Nephron (organoid): ENCODE data around the gene PDGFD.

Source experiments
- H3K27ac Mint-ChIP-seq, 3 experiments: 2 replicates each; pipeline ENCODE4 v1.8.0; 2020; ENCODE audit warnings: mixed read lengths in 3 of 3, mild to moderate bottlenecking in 2 of 3, moderate library complexity in 1 of 3
- H3K27me3 Mint-ChIP-seq: 2 replicates; pipeline ENCODE4 v1.8.0; 2021; ENCODE audit warnings: low read depth, mild to moderate bottlenecking, moderate library complexity, mixed read lengths
- H3K36me3 Mint-ChIP-seq: 2 replicates; pipeline ENCODE4 v1.8.0; 2020; ENCODE audit warnings: low read depth, mixed read lengths
- H3K4me1 Mint-ChIP-seq: 2 replicates; pipeline ENCODE4 v1.8.0; 2020; ENCODE audit warnings: mixed read lengths
- H3K4me3 Mint-ChIP-seq, 3 experiments: 2 replicates each; pipeline ENCODE4 v1.8.0; 2020; ENCODE audit warnings: mild to moderate bottlenecking in 3 of 3, mixed read lengths in 3 of 3, moderate library complexity in 2 of 3
- H3K9me3 Mint-ChIP-seq: 2 replicates; pipeline ENCODE4 v1.8.0; 2020; ENCODE audit warnings: mixed read lengths
- TF ChIP-seq, protein P1 (sequence below), 3 experiments: fragments of 200-600 bp; sonication (generic); IDR thresholded peaks; one replicate each; pipeline ENCODE4 v1.5.0; 2021; ENCODE audit warnings: antibody characterized with exemption in 3 of 3; ENCODE audit not compliant: unreplicated experiment in 3 of 3

The PDGFD gene

DNA sequence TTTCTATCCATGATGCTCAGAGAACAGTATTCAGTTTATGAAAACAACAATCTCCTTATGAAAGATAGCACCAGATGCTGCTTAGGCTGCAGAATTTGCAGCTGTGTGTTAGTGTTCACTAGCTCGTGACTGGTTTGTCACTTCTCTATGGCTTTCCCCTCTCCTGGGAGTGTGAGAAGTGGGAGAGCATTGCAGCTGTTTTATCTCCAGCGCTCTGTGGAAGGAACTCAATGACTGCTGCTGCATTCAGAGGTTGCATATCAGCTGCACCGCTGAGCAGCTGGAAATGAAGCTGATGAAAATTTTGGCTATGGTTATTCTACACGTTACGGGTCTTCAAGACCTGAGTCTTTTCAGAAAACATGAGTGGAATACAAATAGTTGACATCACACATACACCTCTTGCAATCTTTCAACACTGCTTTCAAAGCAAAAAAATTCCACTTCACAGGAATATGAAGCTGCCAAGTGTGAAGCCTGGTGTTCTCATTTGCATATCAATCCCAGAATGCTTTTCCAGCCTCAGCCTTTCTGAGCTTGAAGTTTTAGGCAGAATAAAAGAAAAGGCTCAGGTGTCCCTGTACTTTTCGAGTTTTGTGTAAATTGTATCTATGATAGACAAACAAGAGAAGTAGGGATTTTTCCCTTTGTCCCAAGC, 276.8 kb downstream of the PDGFD start:
- TF ChIP-seq, protein P1, sequence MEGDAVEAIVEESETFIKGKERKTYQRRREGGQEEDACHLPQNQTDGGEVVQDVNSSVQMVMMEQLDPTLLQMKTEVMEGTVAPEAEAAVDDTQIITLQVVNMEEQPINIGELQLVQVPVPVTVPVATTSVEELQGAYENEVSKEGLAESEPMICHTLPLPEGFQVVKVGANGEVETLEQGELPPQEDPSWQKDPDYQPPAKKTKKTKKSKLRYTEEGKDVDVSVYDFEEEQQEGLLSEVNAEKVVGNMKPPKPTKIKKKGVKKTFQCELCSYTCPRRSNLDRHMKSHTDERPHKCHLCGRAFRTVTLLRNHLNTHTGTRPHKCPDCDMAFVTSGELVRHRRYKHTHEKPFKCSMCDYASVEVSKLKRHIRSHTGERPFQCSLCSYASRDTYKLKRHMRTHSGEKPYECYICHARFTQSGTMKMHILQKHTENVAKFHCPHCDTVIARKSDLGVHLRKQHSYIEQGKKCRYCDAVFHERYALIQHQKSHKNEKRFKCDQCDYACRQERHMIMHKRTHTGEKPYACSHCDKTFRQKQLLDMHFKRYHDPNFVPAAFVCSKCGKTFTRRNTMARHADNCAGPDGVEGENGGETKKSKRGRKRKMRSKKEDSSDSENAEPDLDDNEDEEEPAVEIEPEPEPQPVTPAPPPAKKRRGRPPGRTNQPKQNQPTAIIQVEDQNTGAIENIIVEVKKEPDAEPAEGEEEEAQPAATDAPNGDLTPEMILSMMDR (IDR thresholded peaks at IDR 0.05; ENCODE audit: unreplicated experiment in 3 of 3) = no peak
- peaks cover 7% of the 10 kb centered on the region for H3K4me1 Mint-ChIP-seq
- H3K36me3 Mint-ChIP-seq = no peaks in the 10 kb centered on the region
- no peaks in the 10 kb centered on the region for H3K27me3 Mint-ChIP-seq
- H3K4me3 Mint-ChIP-seq = no peak overlapping the region
- H3K27ac Mint-ChIP-seq = peak overlapping the region; percentile 23 to 50 (median 39)
- peaks cover 13% of the 10 kb centered on the region for H3K9me3 Mint-ChIP-seq

DNA sequence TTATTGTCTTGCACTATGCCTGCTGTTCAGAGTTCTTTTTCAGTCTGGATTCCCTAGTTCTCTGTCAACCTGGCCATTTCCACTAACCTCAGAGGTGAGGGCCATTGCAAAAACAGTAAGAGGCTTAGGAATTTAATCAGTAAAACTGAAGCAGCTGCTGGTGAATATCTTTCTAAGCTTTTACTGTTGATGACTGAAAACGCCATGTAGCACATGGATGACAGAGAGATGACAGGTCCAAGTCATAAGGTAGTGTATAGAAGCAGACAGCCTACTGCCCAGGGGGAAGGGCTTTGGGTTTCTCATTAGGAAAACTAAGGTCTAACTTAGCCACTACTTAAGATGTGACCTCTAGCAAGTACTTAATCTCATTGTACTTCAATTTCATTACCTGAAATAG, 280.1 kb downstream of the PDGFD start:
- Mint-ChIP-seq H3K36me3 (no peaks in the 10 kb centered on the region), H3K4me1 (peaks cover 13% of the 10 kb centered on the region), H3K27me3 (no peaks in the 10 kb centered on the region), H3K4me3 (no peak overlapping the region), H3K9me3 (peaks cover 3% of the 10 kb centered on the region), H3K27ac (no peak overlapping the region)
- TF ChIP-seq, protein P1 (IDR thresholded peaks at IDR 0.05; ENCODE audit: unreplicated experiment in 3 of 3) = no peak

DNA sequence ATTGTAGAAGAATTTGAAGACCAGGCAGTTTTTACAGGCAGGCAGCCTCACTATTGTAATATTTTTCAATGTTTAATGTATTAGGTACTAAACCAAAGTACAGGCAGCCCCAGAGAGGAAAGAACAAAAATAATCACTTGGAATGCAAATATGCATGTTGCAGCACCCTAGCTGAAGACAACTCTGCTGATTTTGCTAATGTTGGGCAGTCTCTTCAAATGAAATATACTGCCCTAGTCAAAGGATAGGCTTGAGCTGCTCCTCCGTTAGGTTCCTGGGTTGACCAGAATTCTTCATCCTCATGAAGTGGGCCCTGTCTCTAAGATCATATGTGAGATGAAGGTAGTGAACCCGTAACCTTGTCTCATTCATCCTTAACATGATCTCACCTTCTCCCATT, 280.7 kb downstream of the PDGFD start:
- H3K27me3 Mint-ChIP-seq = no peaks in the 10 kb centered on the region
- TF ChIP-seq, protein P1 (IDR thresholded peaks at IDR 0.05; ENCODE audit: unreplicated experiment in 3 of 3) = no peak
- H3K4me1 Mint-ChIP-seq = peaks cover 13% of the 10 kb centered on the region
- H3K36me3 Mint-ChIP-seq = no peaks in the 10 kb centered on the region
- no peak overlapping the region for H3K27ac Mint-ChIP-seq
- no peaks in the 10 kb centered on the region for H3K9me3 Mint-ChIP-seq
- no peak overlapping the region for H3K4me3 Mint-ChIP-seq

DNA sequence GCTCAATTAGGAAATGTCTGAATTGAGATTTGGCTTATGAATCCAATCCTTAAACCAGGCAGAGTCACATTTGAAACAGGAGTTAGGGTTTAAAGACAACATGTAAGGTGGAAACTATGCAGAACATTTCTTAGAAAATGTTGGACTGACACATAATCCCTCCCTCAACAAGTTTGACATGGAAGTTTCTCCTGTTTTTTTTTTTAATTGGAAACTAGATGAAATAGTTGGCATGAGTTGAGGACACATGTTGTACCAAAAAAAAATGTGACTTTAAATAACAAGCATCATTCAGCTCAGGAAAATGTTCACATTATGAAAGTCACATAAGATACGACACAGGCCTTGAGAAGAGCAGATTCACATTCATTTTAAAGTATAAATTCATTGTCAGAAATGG, 282.4 kb downstream of the PDGFD start:
- H3K9me3 Mint-ChIP-seq = no peaks in the 10 kb centered on the region
- no peaks in the 10 kb centered on the region for H3K27me3 Mint-ChIP-seq
- H3K4me1 Mint-ChIP-seq = peaks cover 7% of the 10 kb centered on the region
- H3K27ac Mint-ChIP-seq = no peak overlapping the region
- TF ChIP-seq, protein P1 (IDR thresholded peaks at IDR 0.05; ENCODE audit: unreplicated experiment in 3 of 3) = no peak
- no peak overlapping the region for H3K4me3 Mint-ChIP-seq
- no peaks in the 10 kb centered on the region for H3K36me3 Mint-ChIP-seq

DNA sequence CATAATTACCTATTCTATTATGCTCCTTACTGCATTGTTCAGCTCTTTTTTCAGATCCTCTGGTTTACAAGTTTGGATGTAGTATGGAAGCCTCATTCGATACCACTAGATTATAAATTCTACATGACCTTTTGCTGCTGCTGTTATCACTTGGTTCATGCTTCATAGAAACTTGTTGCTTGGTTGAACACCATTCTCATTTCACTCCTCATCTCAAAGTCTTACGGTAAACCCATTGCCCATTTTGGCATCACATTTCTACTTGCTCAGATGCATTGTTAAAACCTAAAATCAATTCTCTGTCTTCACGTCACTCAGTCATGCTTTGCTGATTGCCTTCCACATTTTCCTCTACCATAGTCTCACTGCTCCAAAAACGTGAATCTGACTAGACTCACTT, 283.0 kb downstream of the PDGFD start:
- Mint-ChIP-seq H3K27me3 (no peaks in the 10 kb centered on the region), H3K4me1 (peaks cover 7% of the 10 kb centered on the region), H3K4me3 (no peak overlapping the region), H3K27ac (no peak overlapping the region), H3K36me3 (no peaks in the 10 kb centered on the region), H3K9me3 (no peaks in the 10 kb centered on the region)
- TF ChIP-seq, protein P1 (IDR thresholded peaks at IDR 0.05; ENCODE audit: unreplicated experiment in 3 of 3) = no peak

DNA sequence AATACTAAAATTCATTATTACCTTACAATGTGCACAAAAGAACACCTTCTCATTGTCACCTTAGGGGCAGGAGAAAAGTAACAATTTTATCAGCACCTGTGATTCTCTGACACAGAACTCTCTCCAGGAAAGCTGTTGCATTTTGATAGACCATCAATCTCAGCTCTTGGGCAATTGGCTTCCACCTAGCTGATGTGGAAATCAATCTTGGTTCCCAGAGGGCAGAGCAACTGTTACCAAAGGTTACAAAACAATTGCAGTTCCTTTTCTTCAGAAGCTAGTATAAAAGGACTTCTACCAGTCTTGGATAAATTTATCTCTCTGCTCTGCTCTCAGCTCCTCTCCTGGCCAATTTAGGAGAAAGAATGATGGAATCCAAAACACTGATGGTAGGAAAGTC, 285.3 kb downstream of the PDGFD start:
- Mint-ChIP-seq H3K9me3 (no peaks in the 10 kb centered on the region), H3K27ac (no peak overlapping the region), H3K4me1 (peaks cover 7% of the 10 kb centered on the region), H3K36me3 (no peaks in the 10 kb centered on the region), H3K27me3 (no peaks in the 10 kb centered on the region), H3K4me3 (no peak overlapping the region)
- TF ChIP-seq, protein P1 (IDR thresholded peaks at IDR 0.05; ENCODE audit: unreplicated experiment in 3 of 3) = no peak
